DND-41 (cell line): ENCODE measurements around the gene DNAH17.

ENCODE experiments used
- ATAC-seq: fragments of 200-7000 bp; cut with Tn5 transposase; 3 replicates; pipeline ENCODE4 v1.9.1; 2021; ENCODE audit warnings: low read depth; ENCODE audit not compliant: insufficient read depth
- DNase-seq: peaks from one replicate; pipeline ENCODE4 v3.0.0-alpha.2; 2020
- H2AFZ ChIP-seq: 2 replicates; pipeline ENCODE4 v1.6.0; 2012; ENCODE audit warnings: low read depth, low read length
- H3K27ac ChIP-seq: 2 replicates; pipeline ENCODE4 v1.5.1; 2012; ENCODE audit warnings: low read length, inconsistent platforms
- H3K27me3 ChIP-seq: fragments of 200-600 bp; sonication (generic); 2 replicates; pipeline ENCODE4 v1.6.0; 2012; ENCODE audit warnings: low read length, mild to moderate bottlenecking, inconsistent platforms; ENCODE audit not compliant: insufficient read depth, poor library complexity
- H3K36me3 ChIP-seq: 2 replicates; pipeline ENCODE4 v1.5.1; 2012; ENCODE audit warnings: low read length, inconsistent platforms; ENCODE audit not compliant: insufficient read depth
- H3K4me1 ChIP-seq: 2 replicates; pipeline ENCODE4 v1.5.1; 2012; ENCODE audit warnings: mild to moderate bottlenecking, low read length; ENCODE audit not compliant: insufficient read depth
- H3K4me2 ChIP-seq: 2 replicates; pipeline ENCODE4 v1.6.0; 2012; ENCODE audit warnings: mild to moderate bottlenecking, moderate library complexity, low read length, inconsistent platforms; ENCODE audit not compliant: insufficient read depth
- H3K4me3 ChIP-seq, 2 experiments: fragments of 200-600 bp in 1 of 2; shearing (Covaris generic) in 1 of 2; 2 replicates each; pipeline ENCODE4 v1.5.1; 2012 to 2016; ENCODE audit warnings: inconsistent platforms in 2 of 2, low read length in 2 of 2, mild to moderate bottlenecking in 2 of 2, low read depth in 1 of 2, moderate library complexity in 1 of 2
- H3K79me2 ChIP-seq: 2 replicates; pipeline ENCODE4 v1.6.0; 2012; ENCODE audit warnings: low read length, inconsistent platforms; ENCODE audit not compliant: insufficient read depth
- H3K9ac ChIP-seq: 2 replicates; pipeline ENCODE4 v1.6.0; 2012; ENCODE audit warnings: low read depth, mild to moderate bottlenecking, inconsistent platforms, low read length, moderate library complexity
- H3K9me3 ChIP-seq: 2 replicates; pipeline ENCODE4 v1.5.1; 2012; ENCODE audit warnings: low read length, moderate library complexity, mild to moderate bottlenecking, inconsistent platforms; ENCODE audit not compliant: insufficient read depth, severe bottlenecking
- H4K20me1 ChIP-seq: 2 replicates; pipeline ENCODE4 v1.6.0; 2012; ENCODE audit warnings: low read length; ENCODE audit not compliant: insufficient read depth
- CTCF ChIP-seq: IDR thresholded peaks from 2 replicates; pipeline ENCODE4 v1.5.1; 2012; ENCODE audit warnings: borderline replicate concordance, low read length, moderate library complexity, mild to moderate bottlenecking; ENCODE audit not compliant: poor library complexity, severe bottlenecking; ENCODE audit errors: extremely low read depth
- EZH2 ChIP-seq: IDR thresholded peaks from 3 replicates; pipeline ENCODE4 v1.6.1; 2012; ENCODE audit warnings: borderline replicate concordance, low read depth, mild to moderate bottlenecking, moderate library complexity, low read length, inconsistent platforms; ENCODE audit not compliant: severe bottlenecking

The DNAH17 gene

GRCh38 chr17:78547035-78547434 lies 30.2 kb downstream of the DNAH17 start:
- peaks cover 6% of the 10 kb centered on the region for H3K27me3 ChIP-seq
- no peak for TF ChIP-seq EZH2
- H3K36me3 ChIP-seq, result no peaks in the 10 kb centered on the region
- DNase-seq, result no peak
- H3K4me2 ChIP-seq, result no peak overlapping the region
- no peak overlapping the region for H3K9ac ChIP-seq
- no peaks in the 10 kb centered on the region for H3K4me1 ChIP-seq
- H3K27ac ChIP-seq, result no peak overlapping the region
- no peaks in the 10 kb centered on the region for H3K9me3 ChIP-seq
- H4K20me1 ChIP-seq, result no peaks in the 10 kb centered on the region
- ATAC-seq, result no peak
- no peak overlapping the region; the same call in 1 of the 2 replicates for H2AFZ ChIP-seq
- no peak overlapping the region for H3K4me3 ChIP-seq
- no peaks in the 10 kb centered on the region for H3K79me2 ChIP-seq

DNA sequence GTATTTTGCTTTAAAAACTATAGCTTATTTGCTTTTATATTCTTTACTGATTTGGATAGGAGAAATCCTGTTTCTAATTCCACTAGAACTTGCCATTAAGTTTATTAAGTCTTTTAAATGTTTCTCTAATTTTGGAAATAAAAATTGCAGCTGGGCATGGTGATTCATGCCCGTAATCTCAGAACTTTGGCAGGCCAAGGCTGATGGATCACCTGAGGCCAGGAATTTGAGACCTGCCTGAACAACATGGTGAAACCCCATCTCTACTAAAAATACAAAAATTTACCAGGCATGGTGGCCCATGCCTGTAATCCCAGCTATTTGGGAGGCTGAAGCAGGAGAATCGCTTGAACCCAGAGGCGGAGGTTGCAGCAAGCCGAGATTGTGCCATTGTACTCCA lies 30.7 kb downstream of the DNAH17 start:
- Histone ChIP-seq H3K27me3 (peaks cover 6% of the 10 kb centered on the region), H3K4me2 (no peak overlapping the region), H3K27ac (no peak overlapping the region), H2AFZ (no peak overlapping the region), H3K4me1 (no peaks in the 10 kb centered on the region), H3K9me3 (no peaks in the 10 kb centered on the region), H3K79me2 (no peaks in the 10 kb centered on the region), H4K20me1 (no peaks in the 10 kb centered on the region), H3K4me3 (no peak overlapping the region), H3K9ac (no peak overlapping the region), H3K36me3 (no peaks in the 10 kb centered on the region)
- ATAC-seq, result no peak
- DNase-seq, result no peak
- TF ChIP-seq EZH2, result no peak
- no peak for TF ChIP-seq CTCF

DNA sequence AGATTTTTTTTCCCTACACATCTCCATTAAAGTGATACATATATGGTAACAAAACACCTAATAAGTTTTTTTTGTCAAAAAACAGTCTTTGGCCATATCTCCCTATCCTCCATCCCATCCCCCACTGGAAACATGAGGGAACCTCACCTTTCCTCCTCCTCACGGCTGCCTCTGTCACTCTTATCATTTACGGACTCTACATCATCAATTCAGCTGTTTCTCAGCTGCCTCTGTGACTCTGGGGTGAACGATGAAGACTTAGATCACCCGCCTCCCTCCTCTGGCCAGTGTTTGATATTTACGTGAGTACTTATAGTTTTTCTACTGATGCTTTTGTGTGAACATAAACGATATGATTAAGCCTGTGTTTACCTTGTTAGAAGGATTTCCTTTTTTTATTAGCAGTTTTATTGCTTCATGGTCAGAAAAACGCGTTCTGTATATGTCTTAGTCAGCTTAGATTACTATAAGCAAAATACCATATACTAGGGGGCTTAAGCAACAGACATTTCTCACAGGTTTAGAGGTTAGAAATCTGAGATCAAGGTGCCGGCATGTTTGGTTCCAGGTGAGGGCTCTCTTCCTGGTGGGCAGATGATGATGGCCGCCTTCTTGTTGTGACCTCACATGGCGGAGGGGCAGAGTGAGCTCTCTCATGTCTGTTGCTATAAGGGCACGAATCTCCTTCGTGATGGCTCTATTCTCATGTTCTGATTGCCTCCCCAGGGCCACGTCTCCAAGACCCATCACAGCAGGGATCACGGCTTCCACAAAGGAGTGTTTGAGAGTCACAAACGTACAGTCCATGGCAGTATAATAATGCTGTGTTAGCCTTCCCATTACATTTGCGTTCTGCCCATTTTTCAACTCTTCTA lies 32.1 kb downstream of the DNAH17 start:
- H3K9ac ChIP-seq, result no peak overlapping the region
- H3K4me3 ChIP-seq, result no peak overlapping the region
- H4K20me1 ChIP-seq, result no peaks in the 10 kb centered on the region
- no peak for TF ChIP-seq EZH2
- no peaks in the 10 kb centered on the region for H3K9me3 ChIP-seq
- H3K79me2 ChIP-seq, result no peaks in the 10 kb centered on the region
- H2AFZ ChIP-seq, result no peak overlapping the region
- no peaks in the 10 kb centered on the region for H3K36me3 ChIP-seq
- no peaks in the 10 kb centered on the region for H3K4me1 ChIP-seq
- H3K4me2 ChIP-seq, result no peak overlapping the region
- H3K27ac ChIP-seq, result no peak overlapping the region
- peaks cover 6% of the 10 kb centered on the region for H3K27me3 ChIP-seq
- no peak for ATAC-seq
- DNase-seq, result no peak

- Histone ChIP-seq H3K36me3 (no peaks in the 10 kb centered on the region), H3K27me3 (no peaks in the 10 kb centered on the region), H3K4me2 (no peak overlapping the region), H3K9ac (no peak overlapping the region), H3K4me3 (no peak overlapping the region), H3K27ac (no peak overlapping the region), H3K4me1 (no peaks in the 10 kb centered on the region), H3K79me2 (no peaks in the 10 kb centered on the region), H4K20me1 (no peaks in the 10 kb centered on the region), H2AFZ (no peak overlapping the region), H3K9me3 (no peaks in the 10 kb centered on the region)
- DNase-seq (no peak), ATAC-seq (no peak)
- no peak for TF ChIP-seq EZH2
- no peak for TF ChIP-seq CTCF
Measured at GRCh38 chr17:78541488-78542206, 35.5 kb downstream of the DNAH17 start.
